ENCODE results near the gene AQP5.
A peak's percentile ranks its signal among the peaks of the same experiment; 100 is the strongest.

Gene AQP5

GRCh38 chr12:49966511-49967041 is 4.9 kb downstream of the AQP5 start:
- no peak for DNase-seq

- peak; percentile 89 for DNase-seq
These were observed 5.5 kb downstream of the AQP5 start for GRCh38 chr12:49967042-49967776.

- DNase-seq = no peak
These were observed 6.1 kb downstream of the AQP5 start for GRCh38 chr12:49967777-49968250.

- DNase-seq = no peak
These were observed 6.8 kb downstream of the AQP5 start for GRCh38 chr12:49968471-49968870.

GRCh38 chr12:49969027-49969426 is 7.4 kb downstream of the AQP5 start:
- DNase-seq = no peak

GRCh38 chr12:49969651-49970429 is 8.2 kb downstream of the AQP5 start:
- no peak for DNase-seq

- DNase-seq = no peak
These were observed 9.0 kb downstream of the AQP5 start for GRCh38 chr12:49970658-49971057.

- no peak for DNase-seq
These were observed 9.5 kb downstream of the AQP5 start for GRCh38 chr12:49971141-49971540.

GRCh38 chr12:49972129-49972528 is 10.5 kb downstream of the AQP5 start:
- no peak for DNase-seq

GRCh38 chr12:49972641-49973360 is 11.1 kb downstream of the AQP5 start, which contains the start of gene AQP6:
TSS of gene AQP6 (plus strand) at chr12:49972947. CDS start at chr12:49973174, 227 bp downstream.
- no peak for DNase-seq

GRCh38 chr12:49973361-49973830 is 11.7 kb downstream of the AQP5 start:
- no peak for DNase-seq

GRCh38 chr12:49974231-49974675 is 12.6 kb downstream of the AQP5 start:
- no peak for DNase-seq

- DNase-seq = no peak
These were observed 13.1 kb downstream of the AQP5 start for GRCh38 chr12:49974677-49975317.

- no peak for DNase-seq
These were observed 13.7 kb downstream of the AQP5 start for GRCh38 chr12:49975318-49975761.

- DNase-seq = no peak
These were observed 14.9 kb downstream of the AQP5 start for GRCh38 chr12:49976557-49976956.

GRCh38 chr12:49978125-49978524 is 16.5 kb downstream of the AQP5 start:
- DNase-seq = no peak

GRCh38 chr12:49979016-49979586 is 17.4 kb downstream of the AQP5 start:
- DNase-seq = no peak

GRCh38 chr12:49979791-49980190 is 18.1 kb downstream of the AQP5 start:
- no peak for DNase-seq

GRCh38 chr12:49980501-49981349 is 19.1 kb downstream of the AQP5 start:
- no peak for DNase-seq

- DNase-seq = no peak
These were observed 20.8 kb downstream of the AQP5 start for GRCh38 chr12:49982246-49983087.
